Ishikawa (cell line): ENCODE results near the gene PTCD1.
A peak's percentile ranks its signal among the peaks of the same experiment; 100 is the strongest.

ENCODE experiments used
- CEBPB ChIP-seq: IDR thresholded peaks from 2 replicates; pipeline ENCODE4 v1.6.1; 2012
- CREB1 ChIP-seq: IDR thresholded peaks from 2 replicates; pipeline ENCODE4 v1.6.1; 2012; ENCODE audit warnings: low read depth
- EGR1 ChIP-seq: IDR thresholded peaks from 2 replicates; pipeline ENCODE4 v1.6.1; 2012
- EP300 ChIP-seq: IDR thresholded peaks from 2 replicates; pipeline ENCODE4 v1.6.1; 2012; ENCODE audit warnings: borderline replicate concordance
- FOXM1 ChIP-seq: IDR thresholded peaks from 2 replicates; pipeline ENCODE4 v1.6.1; 2012; ENCODE audit warnings: low read depth, borderline replicate concordance
- MAX ChIP-seq: IDR thresholded peaks from 2 replicates; pipeline ENCODE4 v1.6.1; 2012
- NFIC ChIP-seq: IDR thresholded peaks from 2 replicates; pipeline ENCODE4 v1.6.1; 2012
- RAD21 ChIP-seq: IDR thresholded peaks from 2 replicates; pipeline ENCODE4 v1.6.1; 2012; ENCODE audit warnings: low read depth
- REST ChIP-seq: IDR thresholded peaks from 2 replicates; pipeline ENCODE4 v1.6.1; 2012; ENCODE audit warnings: low read depth, mild to moderate bottlenecking
- TAF1 ChIP-seq: IDR thresholded peaks from 2 replicates; pipeline ENCODE4 v1.6.1; 2012; ENCODE audit warnings: low read depth, mild to moderate bottlenecking
- TCF12 ChIP-seq: IDR thresholded peaks from 2 replicates; pipeline ENCODE4 v1.6.1; 2012; ENCODE audit warnings: low read depth
- TEAD4 ChIP-seq: IDR thresholded peaks from 2 replicates; pipeline ENCODE4 v1.6.1; 2012
- USF1 ChIP-seq: IDR thresholded peaks from 2 replicates; pipeline ENCODE4 v1.6.1; 2012
- YY1 ChIP-seq: IDR thresholded peaks from 2 replicates; pipeline ENCODE4 v1.6.1; 2012; ENCODE audit warnings: low read depth
- ZBTB7A ChIP-seq: IDR thresholded peaks from 2 replicates; pipeline ENCODE4 v1.6.1; 2012; ENCODE audit warnings: low read depth

Gene PTCD1

DNA sequence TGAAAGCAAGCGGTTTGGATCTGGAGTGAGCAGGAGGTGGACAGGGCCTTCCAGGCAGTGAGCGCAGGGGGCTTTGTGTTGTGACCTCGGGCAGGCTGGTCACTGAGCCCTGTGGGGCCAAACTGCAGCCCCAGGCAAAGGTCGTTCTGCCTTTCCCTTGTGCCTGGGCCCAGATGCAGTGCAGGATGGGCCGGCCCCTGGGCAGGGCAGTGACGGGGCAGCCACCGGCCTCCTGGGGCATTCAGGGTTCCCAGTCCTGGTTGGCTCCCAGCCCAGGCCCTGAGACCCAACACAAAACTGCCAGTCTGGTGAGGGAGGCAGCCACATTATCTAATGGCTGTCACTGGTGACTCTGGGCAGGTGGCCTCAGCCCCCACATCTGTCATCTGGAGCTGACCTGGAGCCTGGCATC is 56.9 kb downstream of the PTCD1 start:
- TF ChIP-seq ZBTB7A: no peak
- no peak for TF ChIP-seq CREB1
- no peak for TF ChIP-seq NFIC
- no peak for TF ChIP-seq EGR1
- TF ChIP-seq TAF1: no peak
- TF ChIP-seq RAD21: no peak
- no peak for TF ChIP-seq CEBPB
- no peak for TF ChIP-seq MAX
- no peak for TF ChIP-seq FOXM1
- no peak for TF ChIP-seq EP300
- no peak for TF ChIP-seq TEAD4
- no peak for TF ChIP-seq YY1
- no peak for TF ChIP-seq TCF12

DNA sequence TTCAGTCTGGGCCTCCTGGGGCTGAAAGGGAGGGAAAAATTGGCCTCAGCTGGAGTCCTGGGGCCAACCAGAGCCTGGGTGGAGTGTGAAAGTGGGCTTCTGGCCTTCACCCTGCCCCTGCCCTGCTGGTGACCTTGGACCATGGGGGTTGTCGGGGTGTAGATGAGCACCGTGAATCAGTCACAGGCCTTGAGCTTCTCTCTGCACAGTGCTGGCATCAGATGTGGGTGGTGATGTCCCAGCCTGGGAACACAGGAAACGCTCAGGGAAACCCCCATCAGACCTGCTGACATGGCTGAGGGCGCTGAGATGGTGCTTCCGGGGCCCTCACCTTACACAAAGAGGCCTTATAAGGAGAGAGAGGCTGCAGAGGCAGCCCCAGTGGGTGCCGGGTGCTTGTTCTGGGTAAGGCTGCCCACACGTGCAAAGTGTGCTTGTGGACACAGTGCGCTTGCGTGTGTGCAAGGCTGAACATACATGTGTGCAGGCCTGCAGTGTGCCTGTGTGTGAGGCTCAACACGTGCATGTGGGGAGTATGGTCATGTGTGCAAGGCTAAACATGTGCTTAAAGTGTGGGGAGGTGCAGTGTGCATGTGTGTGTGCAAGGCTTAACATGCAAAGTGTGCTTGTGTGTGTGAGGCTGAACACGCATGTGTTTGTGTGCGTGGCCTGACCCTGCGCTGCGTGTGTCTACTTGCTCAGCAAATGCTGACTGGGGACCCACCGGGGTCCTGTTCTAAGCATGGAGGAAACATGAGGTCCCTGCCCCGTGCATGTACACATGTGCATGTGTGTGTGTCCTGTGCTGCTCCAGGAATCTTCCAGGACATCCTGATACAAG is 57.6 kb downstream of the PTCD1 start:
- TF ChIP-seq TEAD4: no peak
- TF ChIP-seq FOXM1: no peak
- TF ChIP-seq NFIC: no peak
- no peak for TF ChIP-seq CEBPB
- TF ChIP-seq EGR1: no peak
- TF ChIP-seq USF1: no peak
- no peak for TF ChIP-seq TAF1
- no peak for TF ChIP-seq MAX

DNA sequence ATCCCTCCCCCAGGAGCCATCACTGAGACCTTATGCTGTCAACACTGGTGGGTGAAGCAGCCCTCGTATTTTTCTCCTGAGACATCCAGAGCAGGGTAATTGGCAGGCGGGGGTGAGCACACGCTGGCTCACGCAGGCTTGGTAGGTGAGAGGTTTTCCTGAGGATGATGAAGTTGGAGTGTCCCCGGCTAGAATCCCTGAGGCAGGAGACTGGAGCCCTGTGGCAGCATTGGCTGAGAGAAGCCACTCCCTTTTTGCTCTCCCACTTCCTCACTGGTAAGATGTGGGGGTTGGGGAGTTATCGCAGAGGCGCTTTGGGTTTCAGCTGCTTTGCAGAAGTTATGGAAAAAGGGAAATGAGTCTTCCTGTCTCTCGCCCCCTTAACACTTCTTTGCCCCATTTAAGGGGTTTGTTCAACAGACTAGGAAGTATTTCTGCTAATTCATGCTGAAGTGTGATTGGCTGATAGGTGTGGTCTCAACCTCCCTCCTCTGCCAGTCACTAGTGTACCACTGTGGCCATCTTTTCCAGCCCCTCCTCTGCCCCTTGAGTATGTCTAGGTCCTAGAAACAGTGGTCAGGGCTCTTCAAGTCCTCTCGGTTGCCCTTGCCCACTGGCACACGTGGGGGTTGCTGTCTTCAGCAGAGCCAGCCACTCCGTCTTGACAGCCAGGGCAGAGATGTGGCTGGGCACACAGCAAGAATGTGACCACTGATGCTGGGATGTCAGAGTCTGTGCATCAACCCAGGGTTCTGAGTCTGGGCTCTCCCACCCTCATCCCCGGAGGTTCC is 58.4 kb downstream of the PTCD1 start:
- TF ChIP-seq CREB1 (no peak), REST (no peak), FOXM1 (no peak), CEBPB (no peak), TEAD4 (no peak), TCF12 (no peak), MAX (no peak), YY1 (no peak), NFIC (no peak), EP300 (no peak), USF1 (no peak), RAD21 (no peak), ZBTB7A (no peak), EGR1 (no peak)

- TF ChIP-seq RAD21: no peak
- TF ChIP-seq REST: no peak
Measured at GRCh38 chr7:99379043-99379577, 59.5 kb downstream of the PTCD1 start.

DNA sequence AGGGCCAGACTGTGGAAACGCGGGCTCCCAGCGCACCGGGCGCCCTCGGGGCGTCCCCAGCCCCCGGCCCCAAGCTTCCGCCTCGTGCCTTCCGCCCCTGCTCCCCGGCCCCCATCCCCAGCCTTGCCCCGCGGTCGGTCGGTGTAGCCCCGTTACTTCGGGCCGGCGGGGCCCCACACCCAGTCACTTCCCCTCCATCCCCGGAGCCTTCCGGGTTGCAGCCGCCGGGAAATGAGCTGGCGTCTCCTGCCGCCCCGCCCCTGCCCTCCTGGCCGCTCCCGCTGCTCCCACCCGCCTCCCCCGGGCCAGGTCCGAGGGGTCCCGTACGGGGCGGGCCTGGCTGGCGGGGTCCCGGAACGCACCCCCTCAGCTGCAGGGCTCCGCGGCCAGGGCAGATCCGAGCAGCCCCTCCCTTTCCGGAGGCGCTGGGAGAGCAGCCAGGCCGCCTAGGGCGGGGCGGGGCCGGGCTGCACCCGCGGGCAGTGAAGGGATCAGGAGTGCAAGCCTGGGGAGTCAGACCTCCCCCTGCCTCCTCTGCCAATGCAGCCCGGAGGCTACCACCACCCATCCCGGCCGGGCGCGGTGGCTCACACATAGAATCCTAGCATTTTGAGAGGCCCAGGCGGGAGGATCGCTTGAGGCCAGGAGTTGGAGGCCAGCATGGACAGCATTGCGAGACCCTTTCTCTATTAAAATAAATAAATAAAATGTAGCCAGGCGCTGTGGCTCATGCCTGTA is 63.4 kb downstream of the PTCD1 start:
- TF ChIP-seq USF1 (0 out of 2 replicates have a peak, but pooled peaks have one; percentile 1), ZBTB7A (peak; percentile 59; the same call in 1 of the 2 replicates), YY1 (no peak), NFIC (peak; percentile 69; the same call in 1 of the 2 replicates), TAF1 (no peak; the same call in 1 of the 2 replicates), EP300 (peak; percentile 31; the same call in 1 of the 2 replicates), TCF12 (peak; percentile 50; the same call in 1 of the 2 replicates)
